K562 (cell line): ENCODE results near the gene CIB1. TPM values are rescaled to one million over a fixed set of nuclear protein-coding genes. Genes with fewer than 3 reads are reported as not detected.
A peak's percentile ranks its signal among the peaks of the same experiment; 100 is the strongest.

Experiments
- ARID2 ChIP-seq: fragments of 450-650 bp; IDR thresholded peaks from 2 replicates; pipeline ENCODE4 v1.6.1; 2017; ENCODE audit warnings: antibody characterized with exemption, mild to moderate bottlenecking
- CREB3L1 ChIP-seq: fragments of 450-650 bp; IDR thresholded peaks from 2 replicates; pipeline ENCODE4 v1.6.1; 2014; ENCODE audit warnings: low read depth, mild to moderate bottlenecking, moderate library complexity, borderline replicate concordance
- HNRNPK ChIP-seq: fragments of 200-400 bp; formaldehyde crosslinking; IDR thresholded peaks from one replicate; pipeline ENCODE4 v1.6.1; 2018; ENCODE audit warnings: mild to moderate bottlenecking, low read depth, low read length; ENCODE audit not compliant: poor library complexity, severe bottlenecking
- KLF10 ChIP-seq: fragments of 250-450 bp; sonication (Bioruptor Pico); IDR thresholded peaks from 2 replicates; pipeline ENCODE4 v1.6.1; 2021; ENCODE audit warnings: matching md5 sums
- NCOA1 ChIP-seq: fragments of 450-650 bp; IDR thresholded peaks from 2 replicates; pipeline ENCODE4 v1.6.1; 2016; ENCODE audit warnings: low read depth
- NR2C2 ChIP-seq, 2 experiments: fragments of 200-800 bp in 1 of 2; sonication (Bioruptor generic) in 1 of 2; sonication (generic) in 1 of 2; formaldehyde crosslinking in 1 of 2; IDR thresholded peaks; 2 replicates each; pipeline versions ENCODE4 v1.6.1 to v1.8.0; 2016 to 2022; ENCODE audit warnings: mild to moderate bottlenecking in 1 of 2, missing compliant biosample characterization in 1 of 2, missing genetic modification characterization in 1 of 2, missing genetic modification reagents in 1 of 2
- PREB ChIP-seq: sonication (generic); formaldehyde crosslinking; IDR thresholded peaks from 2 replicates; pipeline ENCODE4 v1.8.1; 2023; ENCODE audit warnings: mild to moderate bottlenecking, missing genetic modification reagents
- RNF219 ChIP-seq: fragments of 250-450 bp; sonication (Bioruptor Pico); IDR thresholded peaks from 2 replicates; pipeline ENCODE4 v1.5.0; 2022; ENCODE audit warnings: mild to moderate bottlenecking
- SLC30A9 ChIP-seq: fragments of 250-450 bp; sonication (Bioruptor Pico); IDR thresholded peaks from 2 replicates; pipeline ENCODE4 v1.8.0; 2022; ENCODE audit warnings: mild to moderate bottlenecking, moderate library complexity
- SMAD4 ChIP-seq: fragments of 250-450 bp; sonication (Bioruptor Pico); conservative IDR thresholded peaks from 2 replicates; pipeline ENCODE4 v1.8.0; 2021; ENCODE audit warnings: inconsistent platforms, mild to moderate bottlenecking, moderate library complexity
- SP1 ChIP-seq: sonication (generic); formaldehyde crosslinking; IDR thresholded peaks from 2 replicates; pipeline ENCODE4 v1.8.1; 2022; ENCODE audit warnings: mild to moderate bottlenecking, missing genetic modification reagents
- SREBF1 ChIP-seq: fragments of 150-350 bp; IDR thresholded peaks from 2 replicates; pipeline ENCODE4 v1.6.1; 2014; ENCODE audit warnings: antibody characterized with exemption, low read depth, low read length, borderline replicate concordance
- SREBF2 ChIP-seq: sonication (generic); formaldehyde crosslinking; IDR thresholded peaks from 2 replicates; pipeline ENCODE4 v1.4.0; 2020; ENCODE audit warnings: mild to moderate bottlenecking, missing genetic modification reagents
- TGIF2 ChIP-seq: sonication (generic); formaldehyde crosslinking; IDR thresholded peaks from 2 replicates; pipeline ENCODE4 v1.8.1; 2022; ENCODE audit warnings: mild to moderate bottlenecking, missing genetic modification reagents, moderate library complexity
- THRAP3 ChIP-seq: fragments of 450-650 bp; IDR thresholded peaks from 2 replicates; pipeline ENCODE4 v1.6.1; 2016; ENCODE audit warnings: mild to moderate bottlenecking, inconsistent platforms, borderline replicate concordance
- XRCC3 ChIP-seq: fragments of 450-650 bp; IDR thresholded peaks from 2 replicates; pipeline ENCODE4 v1.6.1; 2017; ENCODE audit warnings: mild to moderate bottlenecking, moderate library complexity
- ZBTB33 ChIP-seq: sonication (generic); formaldehyde crosslinking; IDR thresholded peaks from 2 replicates; pipeline ENCODE4 v1.8.1; 2023; ENCODE audit warnings: mild to moderate bottlenecking, missing genetic modification reagents
- ZC3H11A ChIP-seq: IDR thresholded peaks from 2 replicates; pipeline ENCODE4 v1.6.1; 2012; ENCODE audit warnings: low read depth, low read length, improper control_type of control experiment
- ZNF212 ChIP-seq: fragments of 450-650 bp; formaldehyde crosslinking; IDR thresholded peaks from 2 replicates; pipeline ENCODE4 v1.4.0; 2020; ENCODE audit warnings: mild to moderate bottlenecking
- ZNF695 ChIP-seq: fragments of 450-650 bp; formaldehyde crosslinking; IDR thresholded peaks from 2 replicates; pipeline ENCODE4 v1.4.0; 2020; ENCODE audit warnings: mild to moderate bottlenecking, moderate library complexity
- ZNF77 ChIP-seq: fragments of 250-450 bp; sonication (Bioruptor Pico); IDR thresholded peaks from 2 replicates; pipeline ENCODE4 v1.5.0; 2020
- ZNF785 ChIP-seq: fragments of 250-450 bp; sonication (Bioruptor Pico); IDR thresholded peaks from 2 replicates; pipeline ENCODE4 v1.4.0; 2020; ENCODE audit warnings: mild to moderate bottlenecking
- ZNF830 ChIP-seq: fragments of 250-450 bp; sonication (Bioruptor Pico); IDR thresholded peaks from 2 replicates; pipeline ENCODE4 v1.5.0; 2021; ENCODE audit warnings: mild to moderate bottlenecking
- polyA plus RNA-seq, 8 experiments: library from polyadenylated mRNA; depleted of rRNA in 4 of 8; stranded (reverse) in 5 of 8; unstranded in 3 of 8; fragments of >200 nt; fragmentation: Nextera tagmentation in 2 of 8; fragmentation: Illumina TruSeq in 1 of 8; extraction: Ambion mirVana in 2 of 8; extraction: Trizol in 1 of 8; gene quantifications; 2 replicates each; pipeline versions ENCODE4 v1.2.1 to v1.2.3, GENCODE V29; 2011 to 2014; ENCODE audit warnings: inconsistent platforms in 1 of 8, missing spikeins in 1 of 8
- total RNA-seq, 7 experiments: library from RNA; depleted of rRNA in 6 of 7; stranded (reverse); fragments of >200 nt in 6 of 7; fragmentation: Illumina TruSeq in 2 of 7; extraction: Trizol in 2 of 7; gene quantifications; 2 replicates each; pipeline versions ENCODE4 v1.2.1 to v1.2.3, GENCODE V29; 2011 to 2021; ENCODE audit warnings: low replicate concordance in 1 of 7

The CIB1 gene
- total and polyA plus RNA-seq, 9 of the 15 experiments (the other 6 are each of a cell fraction or from before 2014, with no cell fraction given), result 14.9 to 136 (median 64.5) TPM

GRCh38 chr15:90265271-90266060, 31.7 kb upstream of the CIB1 start, which contains the start of gene NGRN (continued):
- TF ChIP-seq HNRNPK, result no peak
- TF ChIP-seq CREB3L1, result peak; percentile 82
- no peak for TF ChIP-seq ZNF77
- TF ChIP-seq ZNF830 (CRISPR knock-in tag), result no peak
- TF ChIP-seq NR2C2 (CRISPR knock-in tag; IDR thresholded peaks at IDR 0.05), result no peak
- peak; percentile 72; the same call in 1 of the 2 replicates for TF ChIP-seq NR2C2 (tag; IDR thresholded peaks at IDR 0.05)
- no peak for TF ChIP-seq KLF10 (CRISPR knock-in tag)
- no peak for TF ChIP-seq PREB (CRISPR knock-in tag)
- peak; percentile 23; the same call in 1 of the 2 replicates for TF ChIP-seq ZBTB33
- TF ChIP-seq SLC30A9, result no peak
- TF ChIP-seq RNF219 (CRISPR knock-in tag), result no peak
- TF ChIP-seq ZNF695, result no peak
- TF ChIP-seq ZNF785, result no peak
- 0 out of 2 replicates have a peak, but pooled peaks have one; percentile 48 for TF ChIP-seq NCOA1
- no peak for TF ChIP-seq ZNF212
- TF ChIP-seq ARID2, result no peak
- no peak for TF ChIP-seq TGIF2 (CRISPR knock-in tag)
- no peak for TF ChIP-seq SREBF2 (CRISPR knock-in tag)
- no peak for TF ChIP-seq XRCC3
- 0 out of 2 replicates have a peak, but pooled peaks have one; percentile 27 for TF ChIP-seq SP1
- TF ChIP-seq ZC3H11A, result no peak
- TF ChIP-seq THRAP3, result no peak
- TF ChIP-seq SREBF1, result no peak
- peak; percentile 58 for TF ChIP-seq SMAD4 (CRISPR knock-in tag)
